Body of pancreas (tissue), 4 donors: ENCODE results near the gene LPP.

Source experiments
- POLR2A ChIP-seq, 3 donors: fragments of 450-650 bp; IDR thresholded peaks; one replicate each; pipeline ENCODE4 v1.6.1; 2016; ENCODE audit warnings: antibody characterized with exemption in 3 of 3, mild to moderate bottlenecking in 2 of 3
- TF ChIP-seq, protein P1 (sequence below), 7 experiments: fragments of 450-650 bp in 4 of 7; fragments of 200-600 bp in 3 of 7; sonication (generic) in 3 of 7; IDR thresholded peaks; one replicate each; pipeline ENCODE4 v1.5.1; 2016 to 2019; ENCODE audit warnings: antibody characterized with exemption in 7 of 7

DNA sequence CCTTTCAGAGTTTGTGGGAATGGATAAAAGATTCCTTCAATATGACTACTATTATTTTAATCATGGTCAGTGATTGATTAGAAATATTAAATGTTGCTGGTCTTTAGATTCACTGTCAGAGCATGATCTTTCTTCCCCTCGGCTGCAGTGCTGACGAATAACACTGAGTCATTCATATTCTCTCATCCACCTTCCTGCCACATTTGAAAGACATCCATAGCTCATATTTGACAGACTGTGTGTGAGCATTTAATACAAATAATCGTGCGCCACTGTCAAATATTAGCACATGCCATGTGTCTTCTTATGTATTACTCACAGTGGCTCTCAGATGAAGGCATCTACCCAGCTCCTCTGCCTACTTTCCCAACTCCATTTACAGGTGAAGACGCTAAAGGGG lies 541.3 kb downstream of the LPP start:
- TF ChIP-seq, protein P1, sequence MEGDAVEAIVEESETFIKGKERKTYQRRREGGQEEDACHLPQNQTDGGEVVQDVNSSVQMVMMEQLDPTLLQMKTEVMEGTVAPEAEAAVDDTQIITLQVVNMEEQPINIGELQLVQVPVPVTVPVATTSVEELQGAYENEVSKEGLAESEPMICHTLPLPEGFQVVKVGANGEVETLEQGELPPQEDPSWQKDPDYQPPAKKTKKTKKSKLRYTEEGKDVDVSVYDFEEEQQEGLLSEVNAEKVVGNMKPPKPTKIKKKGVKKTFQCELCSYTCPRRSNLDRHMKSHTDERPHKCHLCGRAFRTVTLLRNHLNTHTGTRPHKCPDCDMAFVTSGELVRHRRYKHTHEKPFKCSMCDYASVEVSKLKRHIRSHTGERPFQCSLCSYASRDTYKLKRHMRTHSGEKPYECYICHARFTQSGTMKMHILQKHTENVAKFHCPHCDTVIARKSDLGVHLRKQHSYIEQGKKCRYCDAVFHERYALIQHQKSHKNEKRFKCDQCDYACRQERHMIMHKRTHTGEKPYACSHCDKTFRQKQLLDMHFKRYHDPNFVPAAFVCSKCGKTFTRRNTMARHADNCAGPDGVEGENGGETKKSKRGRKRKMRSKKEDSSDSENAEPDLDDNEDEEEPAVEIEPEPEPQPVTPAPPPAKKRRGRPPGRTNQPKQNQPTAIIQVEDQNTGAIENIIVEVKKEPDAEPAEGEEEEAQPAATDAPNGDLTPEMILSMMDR (IDR thresholded peaks at IDR 0.05), result no peak
- TF ChIP-seq POLR2A (IDR thresholded peaks at IDR 0.05), result no peak
